Hypothalamus (tissue), 51 donors: ENCODE results near the gene DKKL1.
"Not testable (repeated sequence)": the region's sequence is repeated elsewhere in the genome, so short reads cannot be mapped to it uniquely, and the experiment has no call there.

ENCODE experiments used
- DNase-seq, 51 donors: peaks; one replicate each; lab custom pipeline; 2025; lab: John Stamatoyannopoulos, UW

Gene DKKL1

DNA sequence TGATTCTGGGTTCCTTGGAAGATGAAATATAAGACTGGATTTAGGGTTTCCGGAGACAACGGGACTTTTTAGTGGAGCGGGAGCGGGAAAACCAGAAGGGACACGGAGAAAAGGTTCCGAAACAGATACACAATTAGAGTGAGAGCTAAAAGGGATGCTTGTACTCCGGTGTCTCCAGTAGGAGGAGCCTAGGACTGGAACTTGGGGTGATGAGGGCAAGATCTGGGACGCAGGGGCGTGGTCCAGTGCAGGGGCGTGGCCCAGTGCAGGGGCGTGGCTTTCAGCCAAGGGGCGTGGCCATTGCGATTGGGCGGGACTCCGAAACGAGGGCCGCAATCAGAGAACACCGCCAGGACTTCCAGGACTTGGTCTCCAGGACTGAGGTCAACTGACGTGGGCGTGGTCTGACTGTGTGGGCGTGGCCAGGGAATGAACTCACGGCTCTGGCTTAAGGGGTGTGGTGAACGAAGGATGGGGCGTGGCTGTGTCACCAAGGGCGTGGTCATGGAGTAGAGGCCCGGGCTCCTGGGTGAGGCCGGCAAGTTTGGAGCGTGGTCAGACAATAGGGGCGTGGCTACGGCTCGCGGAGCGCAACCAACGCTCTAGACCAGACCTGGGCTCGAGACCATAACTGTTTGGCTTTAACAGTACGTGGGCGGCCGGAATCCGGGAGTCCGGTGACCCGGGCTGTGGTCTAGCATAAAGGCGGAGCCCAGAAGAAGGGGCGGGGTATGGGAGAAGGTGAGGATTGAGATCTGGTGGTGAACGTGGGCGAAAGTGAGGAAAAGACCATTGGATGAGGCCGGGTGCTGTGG is at the start of gene DKKL1:
DKKL1 (plus strand) TSS at position 610 of the 815 bp plus-strand sequence; CDS start at position 732, 122 bp downstream.
- DNase-seq: peak in 25 of 51 donors; percentile 2 to 66 (median 18)

DNA sequence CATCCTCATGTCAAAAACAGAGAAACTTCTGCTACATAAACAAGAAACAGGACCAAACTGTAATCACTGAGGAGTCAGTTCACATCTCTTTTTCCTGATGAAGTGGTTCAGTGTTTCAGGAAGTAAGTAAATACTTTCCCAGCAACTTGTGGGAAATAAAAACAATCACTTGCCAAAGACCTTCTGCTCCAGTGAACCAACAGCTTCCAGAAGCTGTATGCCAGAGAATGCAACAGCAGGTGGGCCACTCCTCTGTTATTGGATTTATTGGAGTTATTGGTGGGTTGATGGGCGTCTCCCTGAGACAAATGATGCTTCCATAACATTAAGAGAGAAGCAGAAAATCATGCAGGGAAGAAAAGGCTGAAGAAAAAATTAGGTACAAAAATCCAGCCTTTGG is 48.6 kb upstream of the DKKL1 start:
- DNase-seq: no peak

DNA sequence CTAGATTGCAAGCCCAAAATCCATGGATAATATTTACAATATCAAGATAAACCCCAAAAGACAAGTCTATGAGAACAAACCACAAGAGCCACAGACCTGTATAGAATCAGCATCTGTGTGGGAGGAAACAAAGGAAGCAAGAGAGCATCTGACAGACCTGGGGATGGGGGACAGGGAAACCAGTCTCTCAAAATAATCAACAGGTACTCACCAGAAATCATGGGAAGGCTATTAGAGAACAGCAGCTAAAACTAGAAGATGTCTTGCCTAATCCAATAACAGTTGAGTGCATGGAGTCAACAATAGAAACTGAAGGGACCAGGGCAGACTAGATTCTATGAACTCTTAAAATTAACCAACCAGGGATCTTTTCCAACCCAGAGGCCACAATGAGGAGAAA is 47.4 kb upstream of the DKKL1 start:
- DNase-seq: no peak

DNA sequence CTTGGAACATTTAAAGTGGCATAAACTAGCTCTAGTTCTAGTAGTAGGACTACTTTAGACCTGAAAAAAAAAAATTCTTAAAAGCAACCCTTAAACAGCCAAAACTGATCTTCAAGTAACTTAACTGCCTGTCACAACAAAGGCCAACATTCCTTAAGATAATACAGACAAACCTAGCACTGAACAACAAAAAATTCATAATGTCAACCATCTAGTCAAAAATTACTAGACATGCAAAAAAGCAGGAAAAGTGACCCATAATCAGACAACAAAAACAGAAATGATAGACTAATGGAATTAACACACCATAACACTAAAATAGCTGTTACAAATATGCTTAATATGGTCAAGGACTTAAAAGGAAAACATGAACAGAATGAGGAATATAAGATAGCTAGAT is 45.4 kb upstream of the DKKL1 start:
- no peak for DNase-seq

DNA sequence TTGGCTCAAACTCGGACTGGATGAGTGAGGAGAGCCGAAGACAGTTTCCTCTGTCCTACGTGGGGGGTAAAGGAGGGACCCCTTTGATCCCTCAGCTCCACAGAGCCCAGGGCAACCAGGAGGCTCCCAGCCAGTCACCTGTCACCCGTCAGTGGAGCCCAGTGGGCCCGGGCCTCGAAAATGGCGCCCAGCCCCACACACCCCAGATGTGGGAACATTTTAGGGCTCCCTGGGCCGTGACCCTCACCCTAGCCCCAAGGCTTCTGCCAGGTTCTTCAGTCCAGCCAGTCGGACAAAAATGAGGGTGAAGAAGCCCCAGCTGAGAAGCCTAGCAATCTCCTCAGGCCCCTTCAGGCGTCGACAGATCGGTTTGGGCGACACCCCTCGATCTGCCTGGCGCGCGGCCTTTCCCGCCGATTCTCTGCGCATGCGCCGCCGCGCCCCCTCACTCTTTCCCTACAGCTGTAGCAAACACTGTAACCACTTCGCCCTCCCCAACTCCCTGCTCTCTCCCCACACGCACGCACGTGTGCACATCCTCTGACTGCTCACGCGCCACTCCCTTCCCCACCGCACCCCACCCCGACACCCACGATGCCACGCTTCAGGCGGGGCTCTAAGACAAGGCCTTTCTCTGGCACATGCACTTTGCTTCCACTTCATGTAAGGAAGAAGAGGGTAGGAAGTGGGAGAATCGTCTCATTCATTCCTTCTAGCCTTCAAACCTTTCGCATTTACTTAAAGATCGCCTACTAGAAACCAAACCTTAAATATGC is 38.7 kb upstream of the DKKL1 start, which contains the start of gene SLC6A16:
SLC6A16 (minus strand) TSS at position 391 of the 776 bp plus-strand sequence. CDS start 13,844 bp downstream, outside the sequence.
- no peak for DNase-seq

DNA sequence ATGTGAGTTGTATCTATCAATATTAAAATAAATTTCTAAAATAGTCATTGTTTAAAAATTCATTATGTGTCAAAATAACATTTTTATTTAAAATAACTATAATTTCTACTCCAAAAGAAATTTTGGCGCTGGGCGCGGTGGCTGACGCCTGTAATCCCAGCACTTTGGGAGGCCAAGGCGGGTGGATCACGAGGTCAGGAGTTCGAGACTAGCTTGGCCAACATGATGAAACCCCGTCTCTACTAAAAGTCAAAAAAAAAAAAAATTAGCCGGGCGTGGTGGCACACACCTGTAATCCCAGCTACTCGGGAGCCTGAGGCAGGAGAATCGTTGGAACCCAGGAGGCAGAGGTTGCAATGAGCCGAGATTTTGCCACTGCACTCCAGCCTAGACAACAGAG is 37.9 kb upstream of the DKKL1 start:
- not testable (repeated sequence) for DNase-seq

DNA sequence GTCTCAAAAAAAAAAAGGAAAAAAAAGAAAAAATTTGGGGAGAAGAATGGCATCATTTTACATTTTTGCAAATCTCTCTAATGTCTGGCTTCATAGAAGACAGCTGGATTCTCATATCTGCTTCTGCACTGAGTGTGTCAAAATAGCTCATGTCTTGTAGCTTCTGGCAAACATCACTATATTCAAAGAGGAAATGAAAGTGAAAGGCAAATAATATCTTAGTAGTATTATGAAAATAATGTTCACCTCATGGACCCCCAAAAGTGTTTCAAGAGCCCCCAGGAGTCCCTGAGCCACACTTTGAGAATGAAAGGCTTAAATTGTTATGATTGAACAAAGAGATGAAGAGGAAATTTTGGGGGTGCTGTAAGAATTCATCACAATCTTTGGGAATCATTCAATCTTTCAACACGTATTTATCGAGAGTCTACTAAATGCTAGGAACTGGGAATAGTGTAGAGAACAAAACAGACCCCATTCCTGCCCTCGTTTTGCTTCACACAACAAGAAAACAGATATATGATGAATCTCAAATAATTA is 37.4 kb upstream of the DKKL1 start:
- no peak for DNase-seq

DNA sequence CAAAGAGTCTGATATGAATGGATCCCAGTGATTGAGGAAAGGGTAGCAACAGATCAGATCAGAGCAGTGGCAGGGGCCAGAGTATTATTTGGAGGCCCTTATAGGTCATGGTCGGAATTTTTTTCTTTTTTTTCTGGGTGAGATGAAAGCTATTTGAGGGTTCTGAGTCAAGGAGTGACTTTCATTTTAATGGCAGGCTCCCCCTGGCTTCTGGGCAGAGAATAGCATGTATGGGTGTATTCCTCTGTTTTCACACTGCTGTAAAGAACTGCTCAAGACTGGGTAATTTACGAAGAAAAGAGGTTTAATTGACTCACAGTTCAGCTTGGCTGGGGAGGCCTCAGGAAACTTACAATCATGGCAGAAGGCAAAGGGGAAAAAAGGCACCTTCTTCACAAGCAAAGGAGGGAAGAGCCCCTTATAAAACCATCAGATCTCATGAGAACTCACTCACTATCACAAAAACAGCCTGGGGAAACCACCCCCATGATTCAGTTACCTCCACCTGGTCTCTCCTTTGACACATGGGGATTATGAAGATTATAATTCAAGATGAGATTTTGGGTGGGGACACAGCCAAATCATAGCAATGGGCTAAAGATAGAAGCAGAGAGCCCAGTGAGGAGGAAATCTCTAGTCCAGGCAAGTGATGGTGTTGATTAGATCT is 35.7 kb upstream of the DKKL1 start:
- DNase-seq: no peak

DNA sequence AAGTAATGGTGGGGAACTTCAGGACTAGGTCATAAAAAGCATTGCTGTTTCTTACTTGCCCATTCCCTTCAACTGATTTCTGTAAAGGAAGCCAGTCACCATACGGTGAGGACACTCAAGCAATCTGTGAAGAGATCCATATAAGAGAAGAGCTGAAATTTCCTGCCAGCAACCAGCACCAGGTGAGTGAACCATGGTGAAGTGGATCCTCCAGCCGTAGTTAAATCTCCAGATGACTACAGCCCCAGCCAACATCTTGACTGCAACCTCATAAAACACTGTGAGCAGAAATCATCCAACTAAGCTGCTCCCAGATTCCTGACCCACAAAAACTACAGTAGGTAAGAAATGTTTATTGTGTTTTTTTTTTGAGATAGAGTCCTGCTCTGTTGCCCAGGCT is 34.9 kb upstream of the DKKL1 start:
- no peak for DNase-seq

DNA sequence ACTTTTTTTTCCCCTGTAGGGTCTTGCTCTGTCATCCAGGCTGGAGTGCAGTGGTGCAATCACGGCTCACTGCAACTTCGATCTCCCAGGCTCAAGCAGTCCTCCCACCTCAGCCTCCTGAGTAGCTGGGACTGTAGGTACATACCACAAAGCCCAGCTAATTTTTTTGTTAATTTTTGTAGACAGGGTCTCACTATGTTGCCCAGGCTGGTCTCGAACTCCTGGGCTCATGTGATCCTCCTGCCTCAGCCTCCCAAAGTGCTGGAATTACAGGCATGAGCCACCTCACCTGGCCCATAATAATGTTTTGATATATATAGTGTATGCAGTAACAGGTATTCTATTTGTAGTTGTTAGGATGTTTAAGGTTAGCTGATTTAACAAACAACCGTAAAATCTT is 32.5 kb upstream of the DKKL1 start:
- DNase-seq: not testable (repeated sequence)

DNA sequence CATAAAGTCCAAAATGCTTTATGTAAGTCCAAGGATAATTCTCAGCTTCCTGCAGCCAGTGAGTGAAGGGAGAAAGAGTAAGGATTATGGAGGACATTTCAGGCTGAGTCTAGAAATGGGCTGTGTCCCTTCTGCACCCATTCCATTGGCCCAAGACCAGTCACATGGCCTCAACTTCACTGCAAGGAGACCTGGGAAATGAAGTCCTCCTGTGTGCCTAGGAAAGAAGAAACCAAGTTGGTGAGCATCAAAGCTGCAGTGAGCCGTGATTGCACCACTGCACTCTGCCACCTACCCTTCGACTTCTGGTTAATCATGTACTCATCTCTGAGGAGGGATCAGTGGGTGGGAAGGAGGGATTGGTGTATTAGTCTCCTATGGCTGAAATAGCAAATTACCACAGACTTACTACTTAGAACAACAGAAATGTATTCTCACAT is 32.0 kb upstream of the DKKL1 start:
- DNase-seq: peak in 16 of 51 donors; percentile 5 to 59 (median 24)

DNA sequence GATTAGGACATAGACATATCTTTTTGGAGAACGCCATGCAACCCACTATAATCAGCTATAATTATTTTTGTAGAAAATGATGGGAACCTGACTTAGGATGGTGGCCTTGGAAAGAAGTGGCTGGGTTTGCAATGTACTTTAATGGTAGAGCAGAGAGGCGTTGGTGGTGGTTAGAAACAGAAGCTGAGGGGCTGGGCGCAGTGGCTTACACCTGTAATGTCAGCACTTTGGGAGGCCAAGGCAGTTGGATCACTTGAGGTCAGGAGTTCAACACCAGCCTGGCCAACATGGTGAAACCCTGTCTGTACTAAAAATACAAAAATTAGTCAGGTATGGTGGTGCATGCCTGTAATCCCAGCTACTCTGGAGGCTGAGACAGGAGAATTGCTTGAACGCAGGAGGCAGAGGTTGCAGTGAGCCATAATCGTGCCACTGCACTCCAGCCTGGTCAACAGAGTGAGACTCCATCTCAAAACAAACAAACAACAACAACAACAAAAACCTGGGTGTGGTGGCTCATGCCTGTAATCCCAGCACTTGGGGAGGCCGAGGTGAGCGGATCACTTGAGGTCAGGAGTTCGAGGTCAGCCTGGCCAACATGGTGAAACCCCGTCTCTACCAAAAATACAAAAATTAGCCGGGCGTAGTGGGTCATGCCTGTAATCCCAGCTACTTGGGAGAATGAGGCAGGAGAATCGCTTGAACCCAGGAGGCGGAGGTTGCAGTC is 30.8 kb upstream of the DKKL1 start:
- not testable (repeated sequence) for DNase-seq

DNA sequence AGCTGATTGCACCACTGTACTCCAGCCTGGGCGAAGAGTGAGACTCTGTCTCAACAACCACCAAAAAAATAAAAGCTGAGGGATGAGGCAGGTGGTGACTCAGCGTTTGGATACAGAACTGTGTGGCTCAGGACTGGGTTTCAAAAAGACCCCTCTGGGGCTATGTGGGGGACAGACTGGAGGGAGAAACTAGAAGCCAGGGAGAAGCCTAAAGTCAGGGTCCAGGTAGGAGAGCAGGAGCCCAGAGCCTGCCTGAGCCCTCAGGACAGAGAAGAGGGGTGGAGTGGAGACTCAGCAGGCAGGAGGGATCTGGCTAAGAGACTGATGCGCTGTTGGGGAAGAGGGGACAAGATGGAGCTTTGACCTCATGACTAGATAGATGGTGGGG is 30.3 kb upstream of the DKKL1 start:
- DNase-seq: no peak

DNA sequence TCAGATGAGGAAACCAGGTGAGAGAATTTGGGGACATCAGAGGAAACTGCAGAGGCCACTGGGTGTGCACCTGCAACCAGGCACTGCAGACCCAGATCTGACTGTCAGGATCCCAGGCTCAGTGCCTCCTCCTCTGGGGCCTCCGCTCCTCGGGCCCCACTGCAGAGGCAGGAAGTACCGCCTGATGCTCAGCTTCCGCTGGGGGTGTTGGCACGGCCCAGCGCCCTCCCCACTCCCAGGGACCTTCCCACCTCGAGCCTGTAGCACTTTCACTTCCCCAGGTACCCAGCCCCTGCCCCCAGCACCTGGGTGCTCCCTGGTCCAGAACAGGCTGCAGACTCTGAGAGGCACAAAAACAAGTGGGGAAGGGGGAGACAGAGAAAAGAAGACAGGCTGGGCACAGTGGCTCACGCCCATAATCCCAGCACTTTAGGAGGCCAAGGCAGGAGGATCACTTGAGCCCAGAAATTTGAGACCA is 29.8 kb upstream of the DKKL1 start:
- peak in 1 of 51 donors; percentile 17 for DNase-seq

DNA sequence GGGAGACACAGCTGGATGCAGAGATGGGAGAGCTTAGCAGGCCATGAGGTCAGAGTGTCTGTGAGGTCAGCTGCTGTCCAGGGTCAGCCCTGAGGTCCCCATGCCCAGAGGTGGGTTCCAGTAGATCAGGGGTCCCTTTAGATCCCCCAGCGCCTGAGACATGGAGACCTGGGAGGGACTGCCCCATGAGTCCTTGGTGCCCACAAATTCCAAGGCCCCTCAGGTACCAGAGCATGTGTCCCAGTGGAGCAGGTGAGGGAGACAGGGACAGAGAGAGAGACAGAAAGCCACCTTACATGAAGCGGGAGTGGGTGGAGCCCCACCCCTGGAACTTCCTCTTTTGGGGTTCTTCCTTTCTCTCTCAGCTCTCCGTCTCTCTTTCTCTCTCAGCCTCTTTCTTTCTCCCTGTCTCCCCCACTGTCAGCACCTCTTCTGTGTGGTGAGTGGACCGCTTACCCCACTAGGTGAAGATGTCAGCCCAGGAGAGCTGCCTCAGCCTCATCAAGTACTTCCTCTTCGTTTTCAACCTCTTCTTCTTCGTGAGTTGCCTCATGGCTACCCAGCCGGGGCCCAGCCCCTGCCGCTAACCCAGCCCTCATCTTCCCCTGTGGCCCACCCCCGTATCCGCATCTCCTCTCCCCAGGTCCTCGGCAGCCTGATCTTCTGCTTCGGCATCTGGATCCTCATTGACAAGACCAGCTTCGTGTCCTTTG is 28.4 kb upstream of the DKKL1 start, which contains the start of gene CD37:
CD37 (plus strand) TSS at position 336 of the 713 bp plus-strand sequence; CDS start at position 471, 135 bp downstream.
- DNase-seq: no peak

DNA sequence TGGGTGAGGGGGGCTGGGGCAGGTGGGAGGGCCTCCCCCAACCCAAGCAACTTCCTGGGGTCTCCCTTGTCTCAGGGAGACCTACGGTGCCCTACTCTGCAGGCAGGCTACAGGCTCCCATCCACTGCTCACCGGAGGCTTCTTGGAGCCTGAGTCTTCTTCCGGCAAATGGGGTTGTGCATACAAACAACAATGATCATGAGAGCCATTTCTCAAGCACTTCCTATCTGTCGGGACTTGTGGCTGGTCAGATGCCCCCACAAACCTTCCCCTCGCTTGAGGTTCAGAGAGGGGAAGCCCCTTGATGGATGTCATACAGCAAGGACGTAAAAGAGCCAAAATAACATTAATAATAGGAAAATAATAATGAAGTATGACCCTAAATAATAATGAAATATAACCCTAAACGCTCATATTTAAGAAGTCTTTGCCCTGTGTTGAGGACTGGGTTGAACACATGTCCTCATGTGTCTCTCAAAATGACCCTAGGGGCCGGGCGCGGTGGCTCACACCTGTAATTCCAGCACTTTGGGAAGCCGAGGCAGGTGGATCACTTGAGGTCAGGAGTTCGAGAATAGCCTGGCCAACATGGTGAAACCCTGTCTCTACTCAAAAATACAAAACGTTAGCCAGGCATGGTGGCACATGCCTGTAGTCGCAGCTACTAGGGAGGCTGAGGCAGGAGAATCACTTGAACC is 27.7 kb upstream of the DKKL1 start:
- DNase-seq: no peak

DNA sequence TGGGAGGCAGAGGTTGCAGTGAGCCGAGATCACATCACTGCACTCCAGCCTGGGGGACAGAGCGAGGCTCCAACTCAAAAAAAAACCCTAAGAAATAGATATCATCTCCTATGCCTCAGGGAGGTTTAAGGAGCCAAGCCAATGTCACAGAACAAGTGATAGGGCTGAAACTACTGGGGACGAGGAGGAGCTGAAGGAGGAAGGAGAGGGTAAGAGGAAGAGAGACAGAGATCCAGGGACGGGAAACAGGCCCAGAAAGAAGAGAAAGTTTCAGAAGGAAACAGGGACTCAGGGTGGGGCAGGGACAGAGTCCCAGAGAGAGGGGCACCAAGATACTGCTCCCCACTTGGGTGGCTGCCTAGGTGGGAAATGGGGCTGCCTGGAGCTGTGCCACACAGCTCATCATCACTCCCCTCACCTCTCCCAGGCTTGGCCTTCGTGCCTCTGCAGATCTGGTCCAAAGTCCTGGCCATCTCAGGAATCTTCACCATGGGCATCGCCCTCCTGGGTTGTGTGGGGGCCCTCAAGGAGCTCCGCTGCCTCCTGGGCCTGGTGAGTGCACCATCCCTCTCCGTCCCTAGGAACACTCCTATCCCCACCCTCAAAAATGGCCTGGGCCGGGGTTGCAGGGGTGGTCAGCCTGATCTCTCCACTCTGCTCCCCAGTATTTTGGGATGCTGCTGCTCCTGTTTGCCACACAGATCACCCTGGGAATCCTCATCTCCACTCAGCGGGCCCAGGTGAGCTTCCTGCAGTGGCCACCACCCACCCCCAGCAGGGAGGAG is 27.0 kb upstream of the DKKL1 start:
- no peak for DNase-seq
